Stimulated activated CD4-positive, alpha-beta T cell treated with anti-CD3 and anti-CD28 coated beads, Interleukin-12 subunit alpha, Interleukin-12 subunit beta, amount 100 ng/mL, for 24 hours (primary cell): ENCODE results near the gene FGF18.
A peak's percentile ranks its signal among the peaks of the same experiment; 100 is the strongest.

Experiments
- DNase-seq, 2 experiments: peaks; one replicate each; pipeline ENCODE4 v3.0.0-alpha.2; 2020; ENCODE audit warnings: low read depth in 2 of 2

FGF18 gene

GRCh38 chr5:171442287-171443042 lies 23.0 kb downstream of the FGF18 start:
- DNase-seq: no peak

GRCh38 chr5:171444582-171444981 lies 25.1 kb downstream of the FGF18 start:
- DNase-seq: no peak

GRCh38 chr5:171445644-171446516 lies 26.4 kb downstream of the FGF18 start:
- DNase-seq: no peak

- no peak for DNase-seq
Measured at GRCh38 chr5:171447226-171447625, 27.8 kb downstream of the FGF18 start.

- DNase-seq: no peak
Measured at GRCh38 chr5:171449426-171449825, 30.0 kb downstream of the FGF18 start.

- DNase-seq: peak in 1 of 2 experiments; percentile 40
Measured at GRCh38 chr5:171450423-171451331, 31.2 kb downstream of the FGF18 start.

GRCh38 chr5:171451421-171451820 lies 32.0 kb downstream of the FGF18 start:
- no peak for DNase-seq

- DNase-seq: no peak
Measured at GRCh38 chr5:171453056-171453725, 33.7 kb downstream of the FGF18 start.

- no peak for DNase-seq
Measured at GRCh38 chr5:171453988-171454387, 34.5 kb downstream of the FGF18 start.

- DNase-seq: no peak
Measured at GRCh38 chr5:171454549-171454948, 35.1 kb downstream of the FGF18 start.

- no peak for DNase-seq
Measured at GRCh38 chr5:171455522-171455921, 36.1 kb downstream of the FGF18 start.

GRCh38 chr5:171457208-171457981 lies 37.9 kb downstream of the FGF18 start:
- DNase-seq: no peak

GRCh38 chr5:171459839-171460238 lies 40.4 kb downstream of the FGF18 start:
- DNase-seq: no peak

GRCh38 chr5:171462136-171462927 lies 42.9 kb downstream of the FGF18 start:
- DNase-seq: no peak

- no peak for DNase-seq
Measured at GRCh38 chr5:171462928-171463861, 43.7 kb downstream of the FGF18 start.

- no peak for DNase-seq
Measured at GRCh38 chr5:171463862-171464229, 44.4 kb downstream of the FGF18 start.

GRCh38 chr5:171464829-171465228 lies 45.4 kb downstream of the FGF18 start:
- DNase-seq: no peak

- no peak for DNase-seq
Measured at GRCh38 chr5:171467107-171467506, 47.7 kb downstream of the FGF18 start.

GRCh38 chr5:171469326-171469725 lies 49.9 kb downstream of the FGF18 start:
- DNase-seq: no peak
